ENCODE results near the gene KIAA0586.
"Not testable (repeated sequence)": the region's sequence is repeated elsewhere in the genome, so short reads cannot be mapped to it uniquely, and the experiment has no call there.

KIAA0586 gene

GRCh38 chr14:58427281-58428117 lies at the start of gene KIAA0586, which contains the start of gene TIMM9:
Gene KIAA0586 (plus strand): TSS chr14:58427719. CDS start chr14:58428265, 546 bp downstream.
Gene TIMM9 (minus strand): TSS chr14:58427531. CDS start chr14:58411945, 15,586 bp downstream.
- peak; percentile 95 for DNase-seq

- DNase-seq: no peak
These were observed 36.7 kb upstream of the KIAA0586 start for GRCh38 chr14:58390830-58391229.

GRCh38 chr14:58395562-58395811 lies 32.0 kb upstream of the KIAA0586 start:
- no peak for DNase-seq

- DNase-seq: peak; percentile 29
These were observed 31.4 kb upstream of the KIAA0586 start, which contains the start of gene TOMM20L for GRCh38 chr14:58395812-58396788. Gene TOMM20L (plus strand): TSS chr14:58395930. CDS start chr14:58395958, 28 bp downstream.

GRCh38 chr14:58397156-58397555 lies 30.4 kb upstream of the KIAA0586 start:
- DNase-seq: no peak

- DNase-seq: no peak
These were observed 29.0 kb upstream of the KIAA0586 start for GRCh38 chr14:58398495-58398894.

GRCh38 chr14:58398895-58399294 lies 28.6 kb upstream of the KIAA0586 start:
- no peak for DNase-seq

- no peak for DNase-seq
These were observed 25.9 kb upstream of the KIAA0586 start for GRCh38 chr14:58401587-58401986.

GRCh38 chr14:58408681-58409215 lies 18.8 kb upstream of the KIAA0586 start:
- no peak for DNase-seq

- DNase-seq: no peak
These were observed 12.7 kb upstream of the KIAA0586 start for GRCh38 chr14:58414845-58415244.

- no peak for DNase-seq
These were observed 11.6 kb upstream of the KIAA0586 start for GRCh38 chr14:58415636-58416547.

- not testable (repeated sequence) for DNase-seq
These were observed 10.6 kb upstream of the KIAA0586 start for GRCh38 chr14:58416934-58417333.

- no peak for DNase-seq
These were observed 744 bp upstream of the KIAA0586 start for GRCh38 chr14:58426670-58427280.

- DNase-seq: peak; percentile 13
These were observed 682 bp downstream of the KIAA0586 start for GRCh38 chr14:58428118-58428683.

- DNase-seq: no peak
These were observed 2.6 kb downstream of the KIAA0586 start for GRCh38 chr14:58430156-58430555.

- no peak for DNase-seq
These were observed 12.0 kb downstream of the KIAA0586 start for GRCh38 chr14:58439476-58439875.

- DNase-seq: no peak
These were observed 17.1 kb downstream of the KIAA0586 start for GRCh38 chr14:58444627-58445026.

GRCh38 chr14:58455593-58456265 lies 28.2 kb downstream of the KIAA0586 start:
- DNase-seq: peak; percentile 31

- no peak for DNase-seq
These were observed 33.3 kb downstream of the KIAA0586 start for GRCh38 chr14:58460772-58461171.

GRCh38 chr14:58463147-58463546 lies 35.6 kb downstream of the KIAA0586 start:
- DNase-seq: no peak

GRCh38 chr14:58464652-58465051 lies 37.1 kb downstream of the KIAA0586 start:
- no peak for DNase-seq

All from amniotic stem cell (primary cell).